Measurements from ENCODE around the gene MCAT.

The MCAT gene

GRCh38 chr22:43152357-43153071 is 9.3 kb upstream of the MCAT start:
- peak overlapping the region; percentile 60 to 93 for H3K18ac ChIP-seq (ENCODE audit: low read depth in 1 of 2, low read length in 2 of 2)
- peak overlapping the region; percentile 91 for H3K9ac ChIP-seq (ENCODE audit: low read length)
- peaks cover 10 to 27% of the 10 kb centered on the region in 2 experiments for H3K36me3 ChIP-seq (ENCODE audit: control insufficient read depth in 1 of 2, insufficient read depth in 2 of 2, low read depth in 1 of 2, low read length in 2 of 2)
- H2BK12ac ChIP-seq (ENCODE audit: low read length in 2 of 2), result peak overlapping the region in 1 of 2 experiments; percentile 76
- peak overlapping the region; percentile 74 for H3K4me2 ChIP-seq (ENCODE audit: low read length, poor library complexity, severe bottlenecking)
- H2BK120ac ChIP-seq (ENCODE audit: low read depth, low read length), result no peak overlapping the region
- H3K79me1 ChIP-seq (replicated peaks; ENCODE audit: low read length, poor library complexity, severe bottlenecking), result peaks cover 13% of the 10 kb centered on the region
- no peak overlapping the region for H2AFZ ChIP-seq (ENCODE audit: low read depth, low read length)
- H3K9me3 ChIP-seq (ENCODE audit: control insufficient read depth, low read length), result no peaks in the 10 kb centered on the region
- WGBS, result 41% methylated on average over 22 of the region's 22 CpGs
- peak overlapping the region; percentile 80 to 95 for H3K4ac ChIP-seq (ENCODE audit: low read depth in 1 of 2, low read length in 2 of 2)
- peak overlapping the region; percentile 68 for H2BK15ac ChIP-seq (ENCODE audit: low read depth, poor library complexity, severe bottlenecking)
- H3K27ac ChIP-seq (ENCODE audit: low read length, poor library complexity, severe bottlenecking), result peak overlapping the region; percentile 85
- peak overlapping the region in 1 of 2 experiments; percentile 18 for H3K23ac ChIP-seq (ENCODE audit: low read length in 2 of 2)
- peak; percentile 55 for DNase-seq
- H3K14ac ChIP-seq (ENCODE audit: low read length in 2 of 2), result peak overlapping the region in 1 of 2 experiments; percentile 81
- peak overlapping the region; percentile 87 for H4K8ac ChIP-seq (ENCODE audit: low read length)
- no peak overlapping the region for H2BK5ac ChIP-seq (ENCODE audit: low read depth, low read length, poor library complexity, severe bottlenecking)
- H3K4me3 ChIP-seq (ENCODE audit: insufficient read depth in 1 of 2, low read depth in 1 of 2, low read length in 2 of 2), result peak overlapping the region; percentile 88 to 94
- no peaks in the 10 kb centered on the region for H3K27me3 ChIP-seq (ENCODE audit: control insufficient read depth in 1 of 2, insufficient read depth in 1 of 2, low read length in 2 of 2)
- peak overlapping the region; percentile 54 for H2AK5ac ChIP-seq (ENCODE audit: low read length, severe bottlenecking)
- peaks cover 42% of the 10 kb centered on the region for H3K4me1 ChIP-seq (ENCODE audit: control insufficient read depth, insufficient read depth, low read depth, low read length)
- peak overlapping the region; percentile 53 for H4K91ac ChIP-seq (ENCODE audit: low read length)

- DNase-seq, result no peak
- WGBS, result 69% methylated on average over 18 of the region's 18 CpGs
- H3K4ac ChIP-seq (ENCODE audit: low read depth in 1 of 2, low read length in 2 of 2), result peak overlapping the region; percentile 95 to 97
- peak overlapping the region; percentile 54 for H2AK5ac ChIP-seq (ENCODE audit: low read length, severe bottlenecking)
- H3K4me1 ChIP-seq (ENCODE audit: control insufficient read depth, insufficient read depth, low read depth, low read length), result peaks cover 41% of the 10 kb centered on the region
- H2BK12ac ChIP-seq (ENCODE audit: low read length in 2 of 2), result peak overlapping the region in 1 of 2 experiments; percentile 76
- peak overlapping the region; percentile 78 for H2BK15ac ChIP-seq (ENCODE audit: low read depth, poor library complexity, severe bottlenecking)
- H3K27ac ChIP-seq (ENCODE audit: low read length, poor library complexity, severe bottlenecking), result peak overlapping the region; percentile 85
- peak overlapping the region; percentile 60 to 99 for H3K18ac ChIP-seq (ENCODE audit: low read depth in 1 of 2, low read length in 2 of 2)
- H3K9ac ChIP-seq (ENCODE audit: low read length), result peak overlapping the region; percentile 91
- no peak overlapping the region for H2BK120ac ChIP-seq (ENCODE audit: low read depth, low read length)
- H2AFZ ChIP-seq (ENCODE audit: low read depth, low read length), result no peak overlapping the region
- H3K23ac ChIP-seq (ENCODE audit: low read length in 2 of 2), result peak overlapping the region in 1 of 2 experiments; percentile 18
- no peaks in the 10 kb centered on the region for H3K27me3 ChIP-seq (ENCODE audit: control insufficient read depth in 1 of 2, insufficient read depth in 1 of 2, low read length in 2 of 2)
- H3K9me3 ChIP-seq (ENCODE audit: control insufficient read depth, low read length), result no peaks in the 10 kb centered on the region
- H3K36me3 ChIP-seq (ENCODE audit: control insufficient read depth in 1 of 2, insufficient read depth in 2 of 2, low read depth in 1 of 2, low read length in 2 of 2), result peaks cover 10 to 26% of the 10 kb centered on the region in 2 experiments
- H3K4me2 ChIP-seq (ENCODE audit: low read length, poor library complexity, severe bottlenecking), result peak overlapping the region; percentile 74
- peak overlapping the region; percentile 53 for H4K91ac ChIP-seq (ENCODE audit: low read length)
- peaks cover 13% of the 10 kb centered on the region for H3K79me1 ChIP-seq (replicated peaks; ENCODE audit: low read length, poor library complexity, severe bottlenecking)
- H3K14ac ChIP-seq (ENCODE audit: low read length in 2 of 2), result peak overlapping the region in 1 of 2 experiments; percentile 81
- H4K8ac ChIP-seq (ENCODE audit: low read length), result peak overlapping the region; percentile 87
- no peak overlapping the region for H2BK5ac ChIP-seq (ENCODE audit: low read depth, low read length, poor library complexity, severe bottlenecking)
- peak overlapping the region; percentile 88 to 94 for H3K4me3 ChIP-seq (ENCODE audit: insufficient read depth in 1 of 2, low read depth in 1 of 2, low read length in 2 of 2)
Measured at GRCh38 chr22:43152003-43152356, 8.8 kb upstream of the MCAT start.

GRCh38 chr22:43151251-43152002 is 8.2 kb upstream of the MCAT start, which contains the start of gene TSPO:
Gene TSPO, plus strand, starts transcription at chr22:43151559. Its CDS starts 7,680 bp downstream, at chr22:43159239.
- WGBS, result 9% methylated on average over 59 of the region's 75 CpGs
- Histone ChIP-seq H2BK15ac (ENCODE audit: low read depth, poor library complexity, severe bottlenecking) (peak within 1 kb of the TSS; percentile 78), H3K36me3 (ENCODE audit: control insufficient read depth in 1 of 2, insufficient read depth in 2 of 2, low read depth in 1 of 2, low read length in 2 of 2) (peaks cover 10 to 20% of the 10 kb centered on the region in 2 experiments), H3K79me1 (replicated peaks; ENCODE audit: low read length, poor library complexity, severe bottlenecking) (peaks cover 11% of the 10 kb centered on the region), H3K27me3 (ENCODE audit: control insufficient read depth in 1 of 2, insufficient read depth in 1 of 2, low read length in 2 of 2) (no peaks in the 10 kb centered on the region), H2AFZ (ENCODE audit: low read depth, low read length) (peak within 1 kb of the TSS; percentile 74), H4K8ac (ENCODE audit: low read length) (peak within 1 kb of the TSS; percentile 93), H3K4me3 (ENCODE audit: insufficient read depth in 1 of 2, low read depth in 1 of 2, low read length in 2 of 2) (peak within 1 kb of the TSS; percentile 88 to 94), H3K4me2 (ENCODE audit: low read length, poor library complexity, severe bottlenecking) (peak within 1 kb of the TSS; percentile 74), H4K91ac (ENCODE audit: low read length) (peak within 1 kb of the TSS; percentile 97), H3K14ac (ENCODE audit: low read length in 2 of 2) (peak within 1 kb of the TSS in 1 of 2 experiments; percentile 93), H2AK5ac (ENCODE audit: low read length, severe bottlenecking) (peak within 1 kb of the TSS; percentile 54), H3K4me1 (ENCODE audit: control insufficient read depth, insufficient read depth, low read depth, low read length) (peaks cover 39% of the 10 kb centered on the region), H3K27ac (ENCODE audit: low read length, poor library complexity, severe bottlenecking) (peak within 1 kb of the TSS; percentile 85), H3K9ac (ENCODE audit: low read length) (peak within 1 kb of the TSS; percentile 91), H3K18ac (ENCODE audit: low read depth in 1 of 2, low read length in 2 of 2) (peak within 1 kb of the TSS; percentile 94 to 99), H2BK120ac (ENCODE audit: low read depth, low read length) (peak within 1 kb of the TSS; percentile 89), H2BK5ac (ENCODE audit: low read depth, low read length, poor library complexity, severe bottlenecking) (no peak within 1 kb of the TSS), H3K9me3 (ENCODE audit: control insufficient read depth, low read length) (no peaks in the 10 kb centered on the region), H3K4ac (ENCODE audit: low read depth in 1 of 2, low read length in 2 of 2) (peak within 1 kb of the TSS; percentile 95 to 97), H2BK12ac (ENCODE audit: low read length in 2 of 2) (peak within 1 kb of the TSS; percentile 11 to 76), H3K23ac (ENCODE audit: low read length in 2 of 2) (peak within 1 kb of the TSS in 1 of 2 experiments; percentile 67)
- peak; percentile 52 for DNase-seq

Measured in mesenchymal stem cell (in vitro differentiated cells and primary cell).